ENCODE results near the gene JAG1.

JAG1 gene

GRCh38 chr20:10673842-10674683, at the start of gene JAG1:
Gene JAG1 (minus strand): TSS chr20:10673999. CDS start chr20:10673530, 469 bp downstream.
- DNase-seq: peak; percentile 89

GRCh38 chr20:10721976-10722375, 48.2 kb upstream of the JAG1 start:
- DNase-seq: no peak

GRCh38 chr20:10721137-10721896, 47.5 kb upstream of the JAG1 start:
- no peak for DNase-seq

- DNase-seq: no peak
These were observed 46.8 kb upstream of the JAG1 start for GRCh38 chr20:10720565-10720964.

GRCh38 chr20:10719740-10720385, 46.1 kb upstream of the JAG1 start:
- no peak for DNase-seq

GRCh38 chr20:10718661-10719060, 44.9 kb upstream of the JAG1 start:
- DNase-seq: no peak

- DNase-seq: no peak
These were observed 43.1 kb upstream of the JAG1 start for GRCh38 chr20:10716855-10717254.

GRCh38 chr20:10715035-10715434, 41.2 kb upstream of the JAG1 start:
- DNase-seq: no peak

- DNase-seq: no peak
These were observed 40.6 kb upstream of the JAG1 start for GRCh38 chr20:10714236-10714975.

- no peak for DNase-seq
These were observed 39.4 kb upstream of the JAG1 start for GRCh38 chr20:10713161-10713560.

GRCh38 chr20:10711903-10712451, 38.2 kb upstream of the JAG1 start:
- no peak for DNase-seq

GRCh38 chr20:10710991-10711775, 37.4 kb upstream of the JAG1 start:
- DNase-seq: no peak

- DNase-seq: no peak
These were observed 36.1 kb upstream of the JAG1 start for GRCh38 chr20:10709916-10710315.

- DNase-seq: no peak
These were observed 34.8 kb upstream of the JAG1 start for GRCh38 chr20:10708351-10709185.

- no peak for DNase-seq
These were observed 34.0 kb upstream of the JAG1 start for GRCh38 chr20:10707791-10708190.

- no peak for DNase-seq
These were observed 33.3 kb upstream of the JAG1 start for GRCh38 chr20:10707068-10707467.

GRCh38 chr20:10706460-10706811, 32.6 kb upstream of the JAG1 start:
- no peak for DNase-seq

- DNase-seq: peak; percentile 46
These were observed 32.1 kb upstream of the JAG1 start for GRCh38 chr20:10705801-10706459.

GRCh38 chr20:10701607-10702006, 27.8 kb upstream of the JAG1 start:
- DNase-seq: no peak

- DNase-seq: no peak
These were observed 26.1 kb upstream of the JAG1 start for GRCh38 chr20:10699941-10700340.

Data from NCI-H774 (cell line).